Measurements from ENCODE around the gene MAFB. TPM values are rescaled to one million over a fixed set of nuclear protein-coding genes. Genes with fewer than 3 reads are reported as not detected.
"Not testable (repeated sequence)": the region's sequence is repeated elsewhere in the genome, so short reads cannot be mapped to it uniquely, and the experiment has no call there.

MAFB gene
- polyA plus RNA-seq (ENCODE audit: insufficient read depth in 1 of 5, insufficient read length in 5 of 5, low replicate concordance in 1 of 5): 10 to 100 TPM in 4 of 5 donors, 1 to 10 TPM in 1; 8.7 to 14.4 (median 11.2) TPM
- long read RNA-seq, donor 1, transcript MAFB-201 (1 exons, 3,393 nt): major isoform, 34 of 34 reads
- long read RNA-seq, donor 1, partial matches to known transcripts: 0 of 34 reads
- long read RNA-seq, donor 1, other reads (novel, unspliced or antisense): 0 of 34 reads
- long read RNA-seq, donor 2, transcript MAFB-201 (1 exons, 3,393 nt): major isoform, 9 of 9 reads
- long read RNA-seq, donor 2, partial matches to known transcripts: 0 of 9 reads
- long read RNA-seq, donor 2, other reads (novel, unspliced or antisense): 0 of 9 reads
- long read RNA-seq, donor 3, transcript MAFB-201 (1 exons, 3,393 nt): major isoform, 13 of 13 reads
- long read RNA-seq, donor 3, partial matches to known transcripts: 0 of 13 reads
- long read RNA-seq, donor 3, other reads (novel, unspliced or antisense): 0 of 13 reads
- long read RNA-seq, donor 4, transcript MAFB-201 (1 exons, 3,393 nt): major isoform, 11 of 11 reads
- long read RNA-seq, donor 4, partial matches to known transcripts: 0 of 11 reads
- long read RNA-seq, donor 4, other reads (novel, unspliced or antisense): 0 of 11 reads
- long read RNA-seq, donor 5, transcript MAFB-201 (1 exons, 3,393 nt): major isoform, 22 of 22 reads
- long read RNA-seq, donor 5, partial matches to known transcripts: 0 of 22 reads
- long read RNA-seq, donor 5, other reads (novel, unspliced or antisense): 0 of 22 reads
- long read RNA-seq, donor 6, transcript MAFB-201 (1 exons, 3,393 nt): major isoform, 12 of 12 reads
- long read RNA-seq, donor 6, partial matches to known transcripts: 0 of 12 reads
- long read RNA-seq, donor 6, other reads (novel, unspliced or antisense): 0 of 12 reads
- long read RNA-seq, donor 7, transcript MAFB-201 (1 exons, 3,393 nt): major isoform, 11 of 11 reads
- long read RNA-seq, donor 7, partial matches to known transcripts: 0 of 11 reads
- long read RNA-seq, donor 7, other reads (novel, unspliced or antisense): 0 of 11 reads
- long read RNA-seq, donor 8, transcript MAFB-201 (1 exons, 3,393 nt): major isoform, 8 of 8 reads
- long read RNA-seq, donor 8, partial matches to known transcripts: 0 of 8 reads
- long read RNA-seq, donor 8, other reads (novel, unspliced or antisense): 0 of 8 reads

DNA sequence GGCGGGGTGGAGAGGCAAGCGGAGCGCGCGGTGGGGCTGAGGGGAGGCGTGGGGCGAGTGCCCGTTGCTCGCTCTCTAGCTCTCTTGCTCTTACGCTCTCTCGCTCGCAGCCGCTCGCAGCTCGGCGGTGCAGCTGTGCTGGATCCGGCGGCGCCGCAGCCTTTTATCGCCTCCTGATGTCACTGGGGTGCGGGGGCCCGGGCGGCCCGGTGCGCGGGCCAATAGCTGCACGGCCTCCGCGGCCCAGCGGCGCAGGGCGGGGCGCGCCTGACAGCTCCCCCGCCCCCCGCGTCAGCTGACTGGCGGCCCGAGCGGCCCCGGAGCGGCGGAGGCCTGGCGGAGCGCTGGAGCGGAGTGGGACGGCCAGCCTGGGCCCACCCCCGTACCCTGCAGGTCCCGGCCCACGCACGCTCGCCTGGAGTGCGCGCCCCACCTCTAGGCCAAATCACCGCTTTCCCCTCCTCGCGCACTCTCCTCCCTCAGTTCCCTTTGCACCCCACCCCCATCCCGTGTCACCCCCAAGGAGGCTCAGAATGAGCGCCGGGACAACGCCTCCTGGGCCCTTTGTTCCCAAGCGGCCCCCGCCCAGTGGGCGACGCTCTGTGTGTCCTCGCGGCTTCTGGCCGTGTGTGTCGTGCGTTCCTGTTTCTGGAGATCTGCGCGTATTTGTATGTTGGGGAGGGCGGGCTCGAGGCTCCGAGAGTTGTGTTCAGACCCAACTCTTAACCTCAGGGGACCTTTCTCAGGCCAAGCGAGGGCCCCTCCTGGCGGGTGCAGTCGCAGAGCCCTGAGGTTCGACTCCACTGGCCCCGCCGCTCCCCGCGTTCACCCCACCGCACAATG lies at the start of gene MAFB:
MAFB (minus strand) TSS at position 137 of the 843 bp plus-strand sequence. CDS start 386 bp downstream, outside the sequence.
- peak; percentile 95 to 97 for DNase-seq

DNA sequence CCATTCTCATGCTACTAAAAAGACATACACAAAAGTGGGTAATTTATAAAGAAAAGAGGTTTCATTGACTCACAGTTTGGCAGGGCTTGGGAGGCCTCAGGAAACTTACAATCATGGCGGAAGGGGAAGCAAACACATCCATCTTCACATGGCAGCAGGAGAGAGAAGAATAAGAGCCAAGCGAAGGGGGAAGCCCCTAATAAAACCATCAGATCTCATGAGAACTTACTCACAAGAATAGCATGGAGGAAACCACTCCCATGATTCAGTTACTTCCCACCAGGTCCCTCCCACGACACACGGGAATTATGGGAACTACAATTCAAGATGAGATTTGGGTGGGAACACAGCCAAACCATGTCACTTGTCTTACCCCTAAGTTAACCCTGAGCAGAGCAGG lies 47.4 kb upstream of the MAFB start:
- not testable (repeated sequence) for DNase-seq

DNA sequence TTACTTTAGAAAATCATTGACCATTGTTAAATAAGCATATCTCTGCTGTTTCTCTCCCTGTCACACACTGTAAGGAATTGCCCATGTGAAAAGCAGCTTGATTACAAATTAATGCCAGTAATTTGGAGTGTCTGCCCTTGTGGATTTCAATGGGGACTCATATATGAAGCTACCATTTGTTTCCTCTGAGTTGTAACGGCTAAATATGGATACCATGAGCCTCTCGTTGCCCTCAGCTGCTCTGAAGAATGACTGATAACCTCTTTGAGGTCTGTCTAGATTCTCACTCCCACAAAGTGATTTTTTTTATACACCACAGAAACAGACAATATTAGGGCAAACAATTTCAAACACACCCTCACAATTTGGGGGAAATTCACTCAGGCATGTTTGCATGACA lies 40.0 kb upstream of the MAFB start:
- DNase-seq: no peak

DNA sequence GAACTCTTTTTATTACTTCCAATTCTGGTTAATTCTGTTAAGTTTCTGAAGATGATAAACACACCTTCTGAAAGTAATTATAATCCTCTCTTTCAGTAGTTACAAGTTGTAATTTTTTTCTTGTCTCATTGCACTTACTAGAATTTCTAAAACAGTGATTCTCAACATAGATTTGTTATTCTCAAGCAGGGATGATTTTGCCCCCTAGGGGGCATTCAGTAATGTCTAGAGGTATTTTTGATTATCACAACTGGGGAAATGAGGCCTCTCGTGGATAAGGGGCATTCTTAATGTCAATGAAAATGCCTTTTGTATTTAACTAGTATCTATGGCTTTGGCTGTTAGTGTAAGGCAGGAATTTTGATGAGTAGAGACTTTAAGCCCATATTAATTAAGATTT lies 39.4 kb upstream of the MAFB start:
- no peak for DNase-seq

DNA sequence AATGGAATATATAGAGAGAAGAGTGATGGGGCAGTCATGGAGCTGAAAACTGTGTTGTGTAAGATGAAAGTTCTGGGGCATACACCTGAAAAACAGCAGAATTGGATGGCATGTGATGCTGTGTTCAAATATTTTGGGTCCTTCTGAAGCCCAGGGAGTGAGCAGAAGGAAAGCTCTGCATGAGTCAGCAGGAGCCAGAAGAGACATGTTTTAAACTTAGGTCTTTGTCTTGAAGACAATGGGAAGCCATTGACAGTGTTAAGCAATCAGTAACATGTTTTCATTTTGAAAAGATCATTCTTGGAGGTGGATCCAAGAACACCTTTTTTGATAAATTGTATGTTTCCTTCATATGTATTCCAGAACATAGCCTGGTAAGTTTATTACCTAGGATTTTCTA lies 38.9 kb upstream of the MAFB start:
- DNase-seq: no peak

DNA sequence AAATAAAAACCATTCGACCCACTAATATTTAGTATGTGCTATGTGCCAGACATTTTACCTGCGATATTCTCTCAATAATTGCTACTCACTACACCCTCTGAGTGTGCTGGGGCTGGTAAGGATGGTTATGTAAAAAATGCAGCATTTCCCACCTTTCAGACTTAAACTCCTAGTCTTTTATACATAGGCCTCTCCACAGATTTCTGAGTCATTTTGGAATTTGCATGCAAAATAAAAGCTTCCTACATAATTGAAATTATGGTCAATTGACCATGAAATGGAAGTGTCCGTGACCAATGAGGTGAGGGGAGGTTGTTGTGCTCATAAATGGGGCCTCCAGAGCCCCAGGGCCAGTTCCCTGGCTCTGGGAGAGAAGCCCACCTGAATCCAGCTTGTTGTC lies 37.7 kb upstream of the MAFB start:
- DNase-seq: no peak

DNA sequence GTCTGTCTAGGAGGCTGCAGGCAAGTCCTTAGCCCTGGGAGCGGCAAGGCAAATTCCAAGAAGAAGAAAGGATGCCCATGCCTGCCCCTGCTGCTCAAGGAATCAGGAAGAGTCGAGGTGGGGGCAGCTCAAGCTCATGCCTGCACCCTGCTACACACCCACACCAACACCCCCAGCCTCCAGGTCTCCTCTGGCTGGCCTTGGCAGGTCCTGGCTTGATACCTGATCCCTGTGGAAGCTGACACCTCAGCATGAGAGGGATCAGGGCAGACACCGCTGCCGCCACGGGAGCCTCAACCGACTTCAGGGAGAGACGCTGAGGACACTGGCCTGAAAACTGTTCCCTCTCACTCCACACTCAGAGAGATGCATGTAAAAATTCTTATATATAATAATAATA lies 35.5 kb upstream of the MAFB start:
- DNase-seq: no peak

DNA sequence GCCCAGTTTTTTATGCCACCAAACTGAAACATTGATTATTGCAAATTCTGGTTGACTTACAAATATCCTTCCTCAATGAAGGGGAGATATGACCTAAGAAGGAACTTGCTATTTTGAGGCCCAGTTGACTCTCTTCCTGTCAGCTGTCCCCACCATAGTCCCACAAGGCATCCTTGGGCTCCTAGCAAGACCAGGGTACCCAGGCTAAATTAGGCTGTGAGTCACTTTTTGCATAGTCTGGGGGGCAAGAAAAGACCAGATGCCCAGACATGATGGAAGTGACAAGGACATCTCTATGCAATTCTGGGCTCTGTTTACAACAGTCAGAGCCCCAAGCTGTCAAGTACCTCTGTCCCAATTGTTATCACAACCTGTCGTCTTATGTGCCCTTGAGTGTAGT lies 31.8 kb upstream of the MAFB start:
- no peak for DNase-seq

DNA sequence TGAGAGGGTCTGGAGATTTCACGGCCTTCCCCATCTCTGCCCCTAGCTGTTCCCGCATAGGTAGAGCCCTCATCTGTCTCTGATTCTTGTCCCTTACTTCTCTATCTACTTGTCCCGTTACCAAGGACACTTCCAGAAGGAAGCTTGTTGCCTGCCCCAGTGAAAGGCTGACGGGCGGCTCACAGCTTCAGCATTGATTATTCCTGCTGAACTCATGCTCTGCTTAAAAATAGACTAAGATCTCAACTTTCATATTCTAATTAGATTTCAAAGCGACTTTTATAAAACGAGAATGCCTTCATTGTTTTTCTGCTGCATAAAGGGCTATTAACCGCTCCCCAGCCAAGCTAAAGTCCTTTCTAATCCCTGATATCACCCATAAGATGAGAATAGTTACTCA lies 31.1 kb upstream of the MAFB start:
- no peak for DNase-seq

DNA sequence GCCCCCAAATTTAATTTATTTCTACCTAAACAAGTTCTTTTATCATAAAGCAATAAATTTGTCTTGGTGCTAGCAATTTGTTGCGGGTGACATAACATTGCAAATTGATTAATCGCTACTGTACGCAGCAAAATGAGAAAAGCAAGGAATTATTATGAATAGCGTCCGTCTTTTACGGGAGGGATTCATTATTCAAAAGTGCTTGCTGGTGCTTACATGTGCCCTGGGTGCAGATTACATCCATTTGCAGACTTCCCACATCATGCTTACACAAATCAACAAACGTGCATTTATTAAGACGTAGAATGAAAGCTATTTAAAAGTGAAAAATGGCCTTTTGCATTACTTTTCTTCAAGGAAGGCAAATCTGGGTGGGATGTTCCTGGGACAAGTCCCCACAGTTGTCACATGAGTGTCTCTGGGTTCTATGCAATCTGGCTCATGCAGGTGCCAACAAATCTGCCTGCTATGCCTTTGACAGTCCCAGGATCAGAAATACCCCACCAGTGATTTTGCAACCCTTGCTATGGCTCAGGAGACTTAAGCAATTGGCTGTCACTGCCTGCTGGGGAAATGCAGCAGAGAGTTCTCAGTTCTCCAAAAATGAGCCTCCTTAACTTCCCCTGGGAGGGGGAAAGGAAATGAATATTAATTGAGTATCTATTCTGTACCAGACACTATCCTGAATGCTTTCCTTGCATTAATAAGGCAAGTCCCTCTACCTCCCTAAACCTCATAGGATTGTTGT lies 30.1 kb upstream of the MAFB start:
- no peak for DNase-seq

DNA sequence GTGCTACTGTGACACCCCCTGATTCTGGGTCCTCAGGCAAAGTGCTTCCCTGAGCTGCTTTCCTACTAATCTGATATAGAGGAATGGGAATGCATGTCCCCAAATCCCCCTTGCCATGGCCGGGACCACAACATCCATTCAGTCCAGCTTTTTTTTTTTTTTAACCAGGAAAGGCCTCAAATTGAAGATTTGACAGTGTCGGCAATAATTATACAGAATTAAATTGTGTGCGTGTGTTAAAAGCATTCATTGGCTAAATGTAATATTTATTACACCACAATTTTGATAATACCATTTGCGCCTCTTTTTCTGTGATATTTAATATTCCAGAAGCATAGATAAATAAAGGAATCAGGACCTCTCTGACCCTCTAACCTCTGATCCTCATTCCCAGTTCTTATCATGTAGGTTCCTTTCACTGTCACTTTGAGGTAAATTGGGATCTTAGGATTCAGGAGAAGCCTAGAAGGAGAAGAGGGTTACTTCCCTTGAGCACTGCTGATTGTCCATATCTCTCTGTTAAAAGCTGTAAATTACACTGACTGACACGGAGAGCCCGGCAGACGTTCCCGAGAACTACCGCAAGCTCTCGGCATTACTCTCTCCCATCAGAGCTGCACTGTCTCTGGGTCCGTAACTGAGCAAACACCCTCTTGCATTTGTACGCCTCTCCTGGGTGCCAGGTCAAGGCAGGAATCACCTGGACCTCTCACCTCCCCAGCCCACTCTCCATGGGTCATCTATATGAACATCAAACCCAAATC lies 29.4 kb upstream of the MAFB start:
- DNase-seq: no peak

DNA sequence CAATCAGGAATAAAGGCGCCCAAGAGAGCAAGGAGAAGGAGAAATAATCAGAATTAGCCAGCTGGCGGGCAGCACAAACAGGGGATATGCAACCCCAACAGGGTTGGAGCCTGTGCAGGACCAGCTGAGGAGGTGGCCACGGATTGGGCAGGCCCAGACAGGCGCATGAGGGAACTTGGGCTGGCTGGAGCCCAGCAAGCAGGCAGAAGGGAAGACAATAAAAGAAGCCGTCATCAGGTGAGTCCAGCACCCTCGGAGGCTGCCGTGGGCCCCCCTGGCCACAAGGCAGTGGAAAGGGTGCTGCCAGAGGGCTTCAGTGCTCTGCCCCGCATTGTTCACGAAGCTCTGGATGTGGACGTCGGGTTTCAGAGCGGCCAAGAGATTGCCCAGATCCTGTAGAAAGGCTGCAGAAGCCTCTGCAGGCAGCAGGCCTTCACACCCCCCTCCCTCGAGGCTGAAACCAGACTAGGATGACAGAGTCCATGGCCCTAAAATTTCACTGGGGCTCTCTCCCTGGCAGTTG lies 28.4 kb upstream of the MAFB start:
- no peak for DNase-seq

DNA sequence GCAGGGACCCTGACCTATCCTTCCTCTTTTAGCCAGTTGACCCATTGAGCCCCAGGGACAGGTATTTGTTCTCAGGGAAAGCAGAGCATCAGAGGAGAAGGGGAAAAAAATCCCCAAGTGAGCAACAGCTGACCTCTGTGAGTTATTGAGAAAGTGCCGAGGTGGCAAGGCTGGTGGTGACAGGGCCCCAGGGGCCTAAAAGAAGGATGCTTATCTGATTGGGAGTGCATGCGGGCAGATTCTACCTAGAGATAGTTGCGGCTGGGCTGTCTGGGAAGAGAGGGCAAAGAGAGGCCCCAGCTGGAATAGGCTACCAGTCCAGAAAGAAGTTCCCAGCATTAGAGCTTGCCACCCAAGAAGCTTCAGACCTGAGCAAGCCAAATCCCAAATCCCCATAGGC lies 26.5 kb upstream of the MAFB start:
- no peak for DNase-seq

DNA sequence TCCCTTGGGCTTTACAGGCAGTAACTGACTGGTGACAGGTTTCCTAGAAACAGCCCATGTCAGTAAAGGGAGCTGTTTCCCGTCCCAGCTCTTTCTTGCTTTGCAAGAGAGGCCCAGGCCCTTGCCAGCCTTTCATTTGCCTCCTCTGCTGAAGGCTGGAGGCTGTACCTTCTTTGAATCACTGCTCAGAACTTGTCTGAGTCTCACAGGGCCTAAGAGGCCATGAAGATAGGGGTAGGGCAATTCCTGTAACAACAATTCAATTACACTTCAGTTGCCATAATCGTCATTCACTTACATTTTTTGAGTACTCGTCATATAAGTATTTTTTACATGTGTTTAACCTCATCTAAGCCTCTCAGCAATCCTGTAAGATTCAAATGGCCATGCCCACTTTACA lies 25.9 kb upstream of the MAFB start:
- no peak for DNase-seq

DNA sequence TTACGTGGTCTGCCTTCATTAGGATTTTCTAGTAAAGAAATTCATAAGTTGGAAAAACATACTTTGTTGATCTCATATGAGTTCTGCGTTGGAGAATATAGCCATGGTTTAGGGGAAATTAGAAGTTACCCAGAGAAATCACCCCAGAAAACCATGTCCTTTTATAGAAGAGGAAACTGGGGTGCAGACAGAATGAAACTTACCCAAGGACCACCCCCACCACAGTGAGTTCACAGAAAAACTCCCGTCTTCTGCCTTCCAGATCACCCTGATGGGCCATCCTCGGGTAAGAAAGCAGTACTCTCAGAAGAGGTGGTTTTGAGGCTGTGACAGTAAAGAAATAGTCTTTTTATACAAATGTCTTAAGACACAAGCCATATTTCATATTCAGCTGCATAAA lies 25.1 kb upstream of the MAFB start:
- DNase-seq: no peak

DNA sequence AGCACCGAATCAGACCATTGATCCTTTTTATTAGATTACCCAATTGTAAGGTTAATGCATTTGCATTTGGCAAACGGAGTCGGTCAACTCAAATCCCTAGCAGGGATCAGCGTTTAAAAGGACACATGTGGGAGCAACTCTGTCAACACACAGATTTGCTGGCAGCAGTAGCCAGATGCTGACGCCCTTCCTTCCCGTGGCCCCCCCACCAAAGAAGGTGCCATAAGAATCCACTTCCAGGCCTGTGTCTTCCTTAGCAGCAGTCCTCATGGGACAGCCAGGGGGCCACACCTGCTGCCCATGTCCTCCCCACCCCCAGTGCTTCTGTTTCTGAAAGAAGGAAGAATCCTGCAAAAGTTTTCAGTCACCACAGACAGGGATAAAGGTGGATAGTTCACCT lies 24.5 kb upstream of the MAFB start:
- DNase-seq: no peak

DNA sequence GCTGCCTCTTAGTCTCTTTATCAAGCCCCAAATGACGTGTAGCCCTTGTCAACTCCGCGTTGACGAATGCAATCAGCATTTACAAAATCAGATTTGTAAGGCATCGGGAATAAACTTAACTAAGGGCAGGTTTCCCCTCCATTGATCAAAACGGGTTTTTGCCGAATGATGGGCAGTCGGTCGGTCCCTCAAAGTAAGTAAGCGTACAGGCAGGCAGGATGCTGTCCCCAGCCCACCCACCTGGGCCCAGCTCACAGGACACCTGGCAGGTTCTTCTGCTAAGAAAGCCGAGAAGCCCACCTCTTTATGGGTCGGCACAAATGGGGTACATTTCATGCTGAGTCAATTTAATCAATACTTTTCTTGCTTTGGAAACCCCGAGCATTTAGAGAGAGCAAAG lies 22.0 kb upstream of the MAFB start:
- no peak for DNase-seq

DNA sequence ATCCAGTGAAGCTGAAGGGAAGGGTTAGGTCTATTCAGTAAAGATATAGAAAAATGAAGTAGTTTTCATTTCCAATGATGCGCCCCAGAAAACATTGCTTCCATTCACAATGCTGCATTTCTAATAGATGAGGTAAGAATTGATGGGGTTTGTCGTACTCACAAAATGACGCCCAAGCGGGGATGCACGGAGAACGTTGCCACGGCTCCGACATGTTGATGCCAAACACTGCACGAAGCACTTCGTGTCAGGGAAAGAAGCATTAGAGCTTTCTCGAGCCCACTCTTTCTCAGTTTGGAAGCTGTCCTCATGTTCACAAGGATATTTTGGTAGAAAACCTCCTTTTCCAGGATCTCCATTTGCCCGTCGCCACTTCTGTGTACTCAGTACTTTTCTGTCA lies 21.6 kb upstream of the MAFB start:
- no peak for DNase-seq

DNA sequence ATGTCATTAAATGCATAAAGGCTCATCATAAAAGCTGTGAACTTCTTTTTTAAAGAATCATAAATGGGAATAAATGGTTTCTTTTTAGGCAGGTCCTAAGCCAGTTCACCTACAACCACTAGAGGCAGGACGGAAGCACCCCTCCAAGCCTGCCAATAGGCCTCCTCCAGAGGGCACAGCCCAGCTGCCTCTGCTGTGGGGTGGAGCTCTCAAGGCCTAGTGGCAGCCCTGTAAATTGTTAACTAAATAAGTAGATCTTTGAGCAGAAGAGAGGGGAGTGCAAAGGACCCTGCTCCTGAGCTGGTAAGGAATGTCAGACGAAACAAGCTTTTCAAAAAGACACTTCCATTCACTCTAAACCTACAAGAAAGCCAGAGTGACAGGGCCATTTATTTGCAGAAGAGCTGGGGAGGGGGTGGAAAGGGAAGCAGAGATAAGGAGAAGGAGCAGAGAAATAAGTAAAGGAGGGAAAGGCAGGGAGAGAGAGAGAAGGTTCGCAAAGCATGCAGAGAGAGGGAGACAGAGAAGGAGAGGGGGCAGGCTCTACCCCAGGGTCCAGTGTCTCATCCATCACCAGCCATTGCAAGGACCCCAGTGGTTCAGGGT lies 18.0 kb upstream of the MAFB start:
- no peak for DNase-seq
